H9 (cell line): ENCODE measurements around the gene SULT1A2. TPM values are rescaled to one million over a fixed set of nuclear protein-coding genes. Genes with fewer than 3 reads are reported as not detected.

Source experiments
- DNase-seq: peaks from one replicate; pipeline ENCODE4 v3.0.0-alpha.2; 2017
- H2AFZ ChIP-seq: one replicate; pipeline ENCODE4 v1.6.1; 2013; ENCODE audit warnings: mild to moderate bottlenecking, low read length, control low read depth, moderate library complexity
- H2AK5ac ChIP-seq: 2 replicates; pipeline ENCODE4 v1.6.1; 2013; ENCODE audit warnings: low read length, control low read depth, mixed read lengths; ENCODE audit not compliant: insufficient read length
- H2BK120ac ChIP-seq: one replicate; pipeline ENCODE4 v1.6.1; 2013; ENCODE audit warnings: low read depth, mild to moderate bottlenecking, low read length, control low read depth, inconsistent platforms; ENCODE audit not compliant: poor library complexity, severe bottlenecking
- H2BK12ac ChIP-seq: 2 replicates; pipeline ENCODE4 v1.6.1; 2013; ENCODE audit warnings: low read length, control low read depth, mixed read lengths, low read depth; ENCODE audit not compliant: insufficient read length
- H2BK15ac ChIP-seq: 2 replicates; pipeline ENCODE4 v1.6.1; 2013; ENCODE audit warnings: low read depth, low read length, control low read depth
- H2BK20ac ChIP-seq: one replicate; pipeline ENCODE4 v1.6.1; 2013; ENCODE audit warnings: low read depth, mild to moderate bottlenecking, low read length, control low read depth, inconsistent platforms; ENCODE audit not compliant: poor library complexity, severe bottlenecking
- H2BK5ac ChIP-seq: 2 replicates; pipeline ENCODE4 v1.6.1; 2013; ENCODE audit warnings: low read length, control low read depth, mixed read lengths; ENCODE audit not compliant: insufficient read length
- H3K14ac ChIP-seq: 2 replicates; pipeline ENCODE4 v1.6.1; 2013; ENCODE audit warnings: low read length, control low read depth; ENCODE audit not compliant: insufficient read depth
- H3K18ac ChIP-seq: 2 replicates; pipeline ENCODE4 v1.6.1; 2013; ENCODE audit warnings: low read depth, mild to moderate bottlenecking, mixed read lengths, low read length, control low read depth; ENCODE audit not compliant: insufficient read length
- H3K23ac ChIP-seq: 2 replicates; pipeline ENCODE4 v1.6.1; 2013; ENCODE audit warnings: low read length, control low read depth, mixed read lengths, low read depth; ENCODE audit not compliant: insufficient read length
- H3K23me2 ChIP-seq: 2 replicates; pipeline ENCODE4 v1.6.1; 2013; ENCODE audit warnings: low read depth, mild to moderate bottlenecking, mixed read lengths, low read length, control low read depth; ENCODE audit not compliant: insufficient read length, poor library complexity, severe bottlenecking
- H3K27ac ChIP-seq: 2 replicates; pipeline ENCODE4 v1.5.1; 2013; ENCODE audit warnings: low read length, control low read depth, mixed read lengths, low read depth; ENCODE audit not compliant: insufficient read length
- H3K27me3 ChIP-seq: 2 replicates; pipeline ENCODE4 v1.6.1; 2013; ENCODE audit warnings: low read length, control low read depth, inconsistent platforms; ENCODE audit not compliant: insufficient read depth
- H3K4ac ChIP-seq: 2 replicates; pipeline ENCODE4 v1.6.1; 2013; ENCODE audit warnings: low read depth, mild to moderate bottlenecking, control low read depth, inconsistent platforms, low read length, moderate library complexity
- H3K4me1 ChIP-seq: 2 replicates; pipeline ENCODE4 v1.6.1; 2013; ENCODE audit warnings: low read length, control low read depth, inconsistent platforms; ENCODE audit not compliant: insufficient read depth
- H3K4me2 ChIP-seq: 2 replicates; pipeline ENCODE4 v1.6.1; 2013; ENCODE audit warnings: low read length, control low read depth, mixed read lengths; ENCODE audit not compliant: insufficient read length, insufficient read depth
- H3K56ac ChIP-seq: 2 replicates; pipeline ENCODE4 v1.6.1; 2013; ENCODE audit warnings: low read depth, mild to moderate bottlenecking, mixed read lengths, low read length, control low read depth; ENCODE audit not compliant: insufficient read length
- H3K79me1 ChIP-seq: 2 replicates; pipeline ENCODE4 v1.6.1; 2013; ENCODE audit warnings: low read depth, mild to moderate bottlenecking, moderate library complexity, low read length, control low read depth, inconsistent platforms; ENCODE audit not compliant: insufficient read depth, poor library complexity, severe bottlenecking
- H3K79me2 ChIP-seq: 2 replicates; pipeline ENCODE4 v1.6.1; 2013; ENCODE audit warnings: low read length, control low read depth, inconsistent platforms; ENCODE audit not compliant: insufficient read depth
- H3K9ac ChIP-seq: 2 replicates; pipeline ENCODE4 v1.6.1; 2013; ENCODE audit warnings: low read length, control low read depth, mixed read lengths; ENCODE audit not compliant: insufficient read length; ENCODE audit errors: extremely low read depth
- H3K9me3 ChIP-seq: one replicate; pipeline ENCODE4 v1.6.1; 2013; ENCODE audit warnings: low read depth, low read length, inconsistent platforms; ENCODE audit not compliant: control insufficient read depth
- H3T11ph ChIP-seq: one replicate; pipeline ENCODE4 v1.6.1; 2013; ENCODE audit warnings: mild to moderate bottlenecking, low read length, control low read depth, inconsistent platforms
- H4K20me1 ChIP-seq: one replicate; pipeline ENCODE4 v1.6.1; 2013; ENCODE audit not compliant: control insufficient read depth, insufficient read length, insufficient read depth
- H4K5ac ChIP-seq: 2 replicates; pipeline ENCODE4 v1.6.1; 2013; ENCODE audit warnings: low read depth, mild to moderate bottlenecking, mixed read lengths, low read length, control low read depth; ENCODE audit not compliant: insufficient read length
- H4K8ac ChIP-seq: replicated peaks from 2 replicates; pipeline ENCODE4 v1.6.1; 2013; ENCODE audit warnings: low read length, control low read depth, mixed read lengths, low read depth; ENCODE audit not compliant: insufficient read length
- H4K91ac ChIP-seq: 2 replicates; pipeline ENCODE4 v1.6.1; 2013; ENCODE audit warnings: low read depth, mild to moderate bottlenecking, moderate library complexity, mixed read lengths, low read length, control low read depth; ENCODE audit not compliant: insufficient read length
- H3K27ac Mint-ChIP-seq, 3 experiments: 2 replicates in 2 of 3; 3 replicates in 1 of 3; pipeline ENCODE4 v1.8.0; 2020 to 2021; ENCODE audit warnings: mixed read lengths in 3 of 3, mild to moderate bottlenecking in 1 of 3, moderate library complexity in 1 of 3
- H3K27me3 Mint-ChIP-seq: 2 replicates; pipeline ENCODE4 v1.8.0; 2021; ENCODE audit warnings: low read depth, mild to moderate bottlenecking, moderate library complexity, mixed read lengths
- H3K36me3 Mint-ChIP-seq, 3 experiments: 2 replicates in 2 of 3; 3 replicates in 1 of 3; pipeline ENCODE4 v1.8.0; 2020 to 2021; ENCODE audit warnings: low read depth in 3 of 3, mixed read lengths in 3 of 3; ENCODE audit not compliant: insufficient read depth in 1 of 3
- H3K4me1 Mint-ChIP-seq, 2 experiments: 2 replicates each; pipeline ENCODE4 v1.8.0; 2020; ENCODE audit warnings: mixed read lengths in 2 of 2
- H3K4me3 Mint-ChIP-seq, 2 experiments: 2 replicates in 1 of 2; 3 replicates in 1 of 2; pipeline ENCODE4 v1.8.0; 2020 to 2021; ENCODE audit warnings: mild to moderate bottlenecking in 2 of 2, mixed read lengths in 2 of 2, moderate library complexity in 1 of 2
- H3K9me3 Mint-ChIP-seq, 2 experiments: 2 replicates in 1 of 2; 3 replicates in 1 of 2; pipeline ENCODE4 v1.8.0; 2020; ENCODE audit warnings: mild to moderate bottlenecking in 2 of 2, mixed read lengths in 2 of 2, moderate library complexity in 1 of 2
- CTCF ChIP-seq: fragments of 200-600 bp; sonication (generic); conservative IDR thresholded peaks from 3 replicates; pipeline ENCODE4 v1.8.0; 2021; ENCODE audit warnings: antibody characterized with exemption, mild to moderate bottlenecking
- WGBS: extraction: QIAGEN DNeasy Blood & Tissue Kit; methylation state at CpG from one replicate; pipeline ENCODE4 v1.1.7; 2013; ENCODE audit warnings: missing lambda C conversion rate, low lambda C conversion rate, mixed read lengths; ENCODE audit not compliant: insufficient read length; ENCODE audit errors: extremely low coverage; 5-methylcytosine and 5-hydroxymethylcytosine counted together
- total RNA-seq: library from RNA; stranded (reverse); gene quantifications from 2 replicates; pipeline ENCODE4 v1.2.1, GENCODE V29; 2021

SULT1A2 gene
- total RNA-seq, 1 experiment from 2014 or later: 0.66 TPM

GRCh38 chr16:28617874-28618273 is 21.0 kb upstream of the SULT1A2 start:
- WGBS: no CpG with 5 or more reads among the region's 4 CpGs

More at GRCh38 chr16:28617874-28618273, 21.0 kb upstream of the SULT1A2 start:
- DNase-seq: no peak
- Histone ChIP-seq H2BK12ac (no peak overlapping the region), H3K79me1 (no peaks in the 10 kb centered on the region), H3K4me1 (no peaks in the 10 kb centered on the region; the same call in 1 of the 2 replicates), H4K8ac (no peak overlapping the region), H2AK5ac (no peak overlapping the region), H3K27ac (no peak overlapping the region), H2BK20ac (no peak overlapping the region), H3K4ac (no peak overlapping the region; the same call in 1 of the 2 replicates), H2BK5ac (no peak overlapping the region), H2BK120ac (peak overlapping the region; percentile 48), H3K9ac (no peak overlapping the region), H3K56ac (no peak overlapping the region), H3K9me3 (no peaks in the 10 kb centered on the region), H4K91ac (no peak overlapping the region), H4K20me1 (no peaks in the 10 kb centered on the region), H2BK15ac (no peak overlapping the region), H3T11ph (no peak overlapping the region), H3K23me2 (no peaks in the 10 kb centered on the region), H3K14ac (no peak overlapping the region), H4K5ac (no peak overlapping the region), H3K27me3 (no peaks in the 10 kb centered on the region), H3K4me2 (peak overlapping the region; percentile 16), H3K23ac (no peak overlapping the region), H2AFZ (no peak overlapping the region), H3K79me2 (no peaks in the 10 kb centered on the region), H3K18ac (peak overlapping the region; percentile 85)
- Mint-ChIP-seq H3K36me3 (no peaks in the 10 kb centered on the region), H3K9me3 (no peaks in the 10 kb centered on the region), H3K27me3 (no peaks in the 10 kb centered on the region), H3K4me3 (peak overlapping the region in 1 of 2 experiments; percentile 21; a peak in 3 of 5 replicates), H3K4me1 (peaks cover 23 to 34% of the 10 kb centered on the region in 2 experiments), H3K27ac (peak overlapping the region; percentile 42 to 92 (median 62); a peak in 4 of 7 replicates)
- TF ChIP-seq CTCF: no peak
